Glomerular visceral epithelial cell (primary cell): ENCODE data around the gene RNF126.

Experiments
- DNase-seq: peaks from one replicate; pipeline ENCODE4 v3.0.0-alpha.2; 2016; ENCODE audit errors: extremely low spot score

RNF126 gene

GRCh38 chr19:663682-664117 lies 686 bp upstream of the RNF126 start:
- no peak for DNase-seq

GRCh38 chr19:662207-662961 lies 630 bp downstream of the RNF126 start:
- DNase-seq, result peak; percentile 49

- DNase-seq, result peak; percentile 52
These were observed 1.4 kb downstream of the RNF126 start for GRCh38 chr19:661427-662196.

GRCh38 chr19:660793-661426 lies 2.1 kb downstream of the RNF126 start:
- DNase-seq, result no peak

- no peak for DNase-seq
These were observed 3.8 kb downstream of the RNF126 start for GRCh38 chr19:658916-659839.

GRCh38 chr19:658059-658839 lies 4.8 kb downstream of the RNF126 start:
- no peak for DNase-seq

- DNase-seq, result no peak
These were observed 5.4 kb downstream of the RNF126 start for GRCh38 chr19:657611-658010.

- DNase-seq, result no peak
These were observed 6.1 kb downstream of the RNF126 start for GRCh38 chr19:656751-657559.

GRCh38 chr19:655691-656090 lies 7.3 kb downstream of the RNF126 start:
- DNase-seq, result no peak

- no peak for DNase-seq
These were observed 9.6 kb downstream of the RNF126 start for GRCh38 chr19:653425-653824.

- no peak for DNase-seq
These were observed 10.3 kb downstream of the RNF126 start for GRCh38 chr19:652467-653389.

GRCh38 chr19:651991-652390 lies 11.0 kb downstream of the RNF126 start:
- DNase-seq, result no peak

GRCh38 chr19:651114-651818 lies 11.7 kb downstream of the RNF126 start:
- DNase-seq, result no peak

- DNase-seq, result no peak
These were observed 12.9 kb downstream of the RNF126 start for GRCh38 chr19:650121-650520.

GRCh38 chr19:648904-649801 lies 13.9 kb downstream of the RNF126 start:
- DNase-seq, result no peak

GRCh38 chr19:648305-648704 lies 14.7 kb downstream of the RNF126 start:
- DNase-seq, result no peak
